Measurements from ENCODE around the gene XCL1. TPM values are rescaled to one million over a fixed set of nuclear protein-coding genes. Genes with fewer than 3 reads are reported as not detected.
"Not testable (repeated sequence)": the region's sequence is repeated elsewhere in the genome, so short reads cannot be mapped to it uniquely, and the experiment has no call there.

XCL1 gene
- total RNA-seq, 1 donor from 2014 or later, result not detected

- not testable (repeated sequence) for DNase-seq (ENCODE audit: extremely low spot score, unreplicated experiment); H3K4me1 Mint-ChIP-seq (ENCODE audit: unreplicated experiment); H3K9me3 Mint-ChIP-seq; H3K27ac Mint-ChIP-seq; H3K27me3 Mint-ChIP-seq; H3K36me3 Mint-ChIP-seq; H3K4me3 Mint-ChIP-seq
- peak; percentile 72 for TF ChIP-seq CTCF (conservative IDR thresholded peaks at IDR 0.05)
Observed at GRCh38 chr1:168545678-168546552, 30.5 kb upstream of the XCL1 start.

- not testable (repeated sequence) for H3K4me3 Mint-ChIP-seq; H3K27ac Mint-ChIP-seq; H3K9me3 Mint-ChIP-seq; H3K27me3 Mint-ChIP-seq; H3K36me3 Mint-ChIP-seq; DNase-seq (ENCODE audit: extremely low spot score, unreplicated experiment); H3K4me1 Mint-ChIP-seq (ENCODE audit: unreplicated experiment)
Observed at GRCh38 chr1:168546553-168546895, 29.9 kb upstream of the XCL1 start.

- Mint-ChIP-seq H3K9me3 (no peaks in the 10 kb centered on the region), H3K27me3 (no peaks in the 10 kb centered on the region), H3K36me3 (no peaks in the 10 kb centered on the region), H3K4me1 (ENCODE audit: unreplicated experiment) (no peaks in the 10 kb centered on the region), H3K27ac (no peak overlapping the region), H3K4me3 (no peak overlapping the region)
- no peak for TF ChIP-seq CTCF (conservative IDR thresholded peaks at IDR 0.05)
- DNase-seq (ENCODE audit: extremely low spot score, unreplicated experiment), result no peak
Observed at GRCh38 chr1:168550971-168551370, 25.4 kb upstream of the XCL1 start.

GRCh38 chr1:168551688-168552087 lies 24.7 kb upstream of the XCL1 start:
- H3K9me3 Mint-ChIP-seq, result no peaks in the 10 kb centered on the region
- DNase-seq (ENCODE audit: extremely low spot score, unreplicated experiment), result no peak
- no peaks in the 10 kb centered on the region for H3K4me1 Mint-ChIP-seq (ENCODE audit: unreplicated experiment)
- H3K36me3 Mint-ChIP-seq, result no peaks in the 10 kb centered on the region
- H3K4me3 Mint-ChIP-seq, result no peak overlapping the region
- no peaks in the 10 kb centered on the region for H3K27me3 Mint-ChIP-seq
- no peak for TF ChIP-seq CTCF (conservative IDR thresholded peaks at IDR 0.05)
- H3K27ac Mint-ChIP-seq, result no peak overlapping the region

- Mint-ChIP-seq H3K27ac (no peak overlapping the region), H3K4me1 (ENCODE audit: unreplicated experiment) (no peaks in the 10 kb centered on the region), H3K9me3 (no peaks in the 10 kb centered on the region), H3K27me3 (no peaks in the 10 kb centered on the region), H3K4me3 (no peak overlapping the region), H3K36me3 (no peaks in the 10 kb centered on the region)
- TF ChIP-seq CTCF (conservative IDR thresholded peaks at IDR 0.05), result no peak
- no peak for DNase-seq (ENCODE audit: extremely low spot score, unreplicated experiment)
Observed at GRCh38 chr1:168552961-168553360, 23.4 kb upstream of the XCL1 start.

GRCh38 chr1:168553680-168554553 lies 22.5 kb upstream of the XCL1 start:
- Mint-ChIP-seq H3K27me3 (no peaks in the 10 kb centered on the region), H3K27ac (no peak overlapping the region), H3K4me3 (no peak overlapping the region), H3K36me3 (no peaks in the 10 kb centered on the region), H3K9me3 (no peaks in the 10 kb centered on the region), H3K4me1 (ENCODE audit: unreplicated experiment) (no peaks in the 10 kb centered on the region)
- no peak for DNase-seq (ENCODE audit: extremely low spot score, unreplicated experiment)
- TF ChIP-seq CTCF (conservative IDR thresholded peaks at IDR 0.05), result no peak

All from type B pancreatic cell (in vitro differentiated cells).